IPS-15b (cell line): ENCODE results near the gene DPEP1.

Experiments used
- H3K27me3 ChIP-seq: one replicate; pipeline ENCODE4 v1.6.1; 2013; ENCODE audit warnings: low read length; ENCODE audit not compliant: control insufficient read depth, insufficient read depth
- H3K36me3 ChIP-seq: one replicate; pipeline ENCODE4 v1.6.1; 2013; ENCODE audit warnings: low read length; ENCODE audit not compliant: control insufficient read depth, insufficient read depth
- H3K4me1 ChIP-seq: one replicate; pipeline ENCODE4 v1.6.1; 2013; ENCODE audit warnings: mild to moderate bottlenecking, low read length; ENCODE audit not compliant: control insufficient read depth, insufficient read depth
- H3K4me3 ChIP-seq: one replicate; pipeline ENCODE4 v1.5.1; 2013; ENCODE audit warnings: low read depth, low read length
- H3K9ac ChIP-seq: one replicate; pipeline ENCODE4 v1.6.1; 2013; ENCODE audit warnings: low read depth, mild to moderate bottlenecking, low read length
- H3K9me3 ChIP-seq: one replicate; pipeline ENCODE4 v1.6.1; 2013; ENCODE audit warnings: mild to moderate bottlenecking, low read length; ENCODE audit not compliant: control insufficient read depth, insufficient read depth

Gene DPEP1

DNA sequence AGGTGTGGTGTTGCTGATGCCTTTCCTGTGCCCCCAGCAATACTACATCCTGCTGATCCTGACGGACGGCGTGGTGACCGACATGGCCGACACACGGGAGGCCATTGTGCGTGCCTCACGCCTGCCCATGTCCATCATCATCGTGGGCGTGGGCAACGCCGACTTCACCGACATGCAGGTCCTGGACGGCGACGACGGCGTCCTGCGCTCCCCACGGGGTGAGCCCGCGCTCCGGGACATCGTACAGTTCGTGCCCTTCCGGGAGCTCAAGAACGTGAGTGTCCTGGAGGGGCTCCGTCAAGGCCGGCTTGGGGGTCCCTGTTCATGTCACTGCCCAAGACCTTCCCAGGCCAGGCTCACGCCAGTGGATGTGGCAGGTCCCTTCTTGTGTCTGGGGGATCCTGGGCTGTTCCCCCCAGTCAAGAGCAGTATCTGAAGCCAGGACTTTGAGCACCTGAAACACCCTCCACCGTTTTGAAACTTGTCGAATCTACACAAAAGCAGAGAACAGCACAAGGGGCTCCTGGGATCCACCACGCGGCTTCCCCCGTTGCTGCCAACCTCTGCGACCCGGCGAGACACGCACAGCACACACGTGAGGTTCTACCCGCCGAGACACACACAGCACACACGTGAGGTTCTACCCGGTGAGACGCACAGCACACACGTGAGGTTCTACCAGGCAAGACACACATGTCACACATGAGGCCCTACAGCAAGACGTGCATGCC, 17.9 kb upstream of the DPEP1 start:
- Histone ChIP-seq H3K4me1 (peaks cover 2% of the 10 kb centered on the region), H3K9me3 (no peaks in the 10 kb centered on the region), H3K27me3 (no peaks in the 10 kb centered on the region), H3K9ac (no peak overlapping the region), H3K4me3 (no peak overlapping the region), H3K36me3 (peaks cover 7% of the 10 kb centered on the region)

DNA sequence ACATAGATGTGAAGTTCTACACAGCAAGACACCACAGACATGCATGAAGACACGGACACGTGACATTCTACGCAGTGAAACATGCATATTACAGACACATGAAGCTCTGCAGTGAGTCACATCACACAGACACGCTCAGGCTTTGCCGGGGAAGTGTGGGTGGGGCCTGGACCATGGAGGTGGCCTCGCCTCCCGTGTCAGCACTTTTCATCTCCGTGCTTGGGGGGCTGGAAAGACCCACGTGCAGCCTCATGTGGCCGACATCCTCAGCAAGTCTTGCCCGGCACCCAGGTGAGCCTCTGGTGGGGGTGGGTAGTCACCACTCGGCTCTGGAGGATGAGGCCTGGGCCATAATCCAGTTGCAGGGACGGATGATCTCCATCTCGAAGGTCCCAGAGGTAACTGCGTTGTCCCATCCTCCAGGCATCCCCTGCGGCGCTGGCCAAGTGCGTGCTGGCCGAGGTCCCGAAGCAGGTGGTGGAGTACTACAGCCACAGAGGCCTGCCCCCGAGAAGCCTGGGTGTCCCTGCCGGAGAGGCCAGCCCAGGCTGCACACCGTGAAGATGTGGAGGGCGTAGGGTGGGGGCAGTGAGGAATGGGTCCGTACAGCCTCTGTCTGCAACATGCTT, 17.3 kb upstream of the DPEP1 start:
- Histone ChIP-seq H3K27me3 (no peaks in the 10 kb centered on the region), H3K9ac (no peak overlapping the region), H3K4me1 (peaks cover 2% of the 10 kb centered on the region), H3K9me3 (no peaks in the 10 kb centered on the region), H3K4me3 (no peak overlapping the region), H3K36me3 (peaks cover 5% of the 10 kb centered on the region)

- Histone ChIP-seq H3K4me3 (no peak overlapping the region), H3K36me3 (peaks cover 3% of the 10 kb centered on the region), H3K27me3 (no peaks in the 10 kb centered on the region), H3K9ac (no peak overlapping the region), H3K4me1 (peaks cover 2% of the 10 kb centered on the region), H3K9me3 (no peaks in the 10 kb centered on the region)
Observed at GRCh38 chr16:89596957-89597649, 16.3 kb upstream of the DPEP1 start.

DNA sequence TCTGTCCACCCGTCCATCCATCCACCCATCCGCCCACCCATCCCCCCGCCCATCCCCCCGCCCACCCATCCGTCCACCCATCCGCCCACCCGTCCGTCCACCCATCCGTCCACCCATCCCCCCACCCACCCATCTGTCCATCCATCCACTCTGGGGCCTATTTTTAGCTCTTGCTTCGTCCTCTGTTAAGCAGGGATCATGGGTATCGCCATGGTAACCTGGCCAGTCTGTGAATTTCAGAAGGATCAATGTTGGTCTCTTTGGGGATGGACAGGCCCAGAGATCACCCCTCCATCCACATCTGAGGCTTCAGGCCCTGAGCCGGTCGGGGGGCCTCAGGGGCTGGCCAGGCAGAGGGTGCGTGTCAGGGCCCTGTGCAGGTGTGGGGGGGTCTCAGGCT, 15.2 kb upstream of the DPEP1 start:
- Histone ChIP-seq H3K4me3 (no peak overlapping the region), H3K9me3 (no peaks in the 10 kb centered on the region), H3K36me3 (peaks cover 3% of the 10 kb centered on the region), H3K27me3 (no peaks in the 10 kb centered on the region), H3K9ac (no peak overlapping the region), H3K4me1 (peaks cover 2% of the 10 kb centered on the region)

- Histone ChIP-seq H3K9ac (no peak overlapping the region), H3K9me3 (no peaks in the 10 kb centered on the region), H3K4me1 (peaks cover 2% of the 10 kb centered on the region), H3K27me3 (no peaks in the 10 kb centered on the region), H3K36me3 (peaks cover 3% of the 10 kb centered on the region), H3K4me3 (no peak overlapping the region)
Observed at GRCh38 chr16:89599451-89599858, 14.0 kb upstream of the DPEP1 start.

DNA sequence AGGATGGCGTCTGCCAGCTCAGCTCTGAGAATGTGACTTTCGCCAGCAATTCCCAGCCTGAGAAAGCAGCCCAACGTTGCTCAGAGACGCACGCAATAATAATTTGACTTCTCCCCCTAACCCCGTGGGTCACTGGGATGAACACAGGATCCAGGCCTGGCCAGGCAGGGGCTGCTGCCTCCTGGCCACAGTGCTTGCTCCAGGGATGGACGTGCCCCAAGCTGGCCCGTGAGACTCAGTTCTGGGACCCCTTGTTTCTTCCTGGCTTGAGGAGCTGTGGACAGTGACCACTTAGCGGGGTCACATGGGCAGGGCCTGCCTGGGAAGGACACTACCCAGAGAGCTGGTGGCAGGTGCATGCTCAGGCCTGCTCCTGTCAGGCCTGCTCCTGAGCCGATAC, 13.5 kb upstream of the DPEP1 start:
- no peaks in the 10 kb centered on the region for H3K9me3 ChIP-seq
- H3K36me3 ChIP-seq = peaks cover 3% of the 10 kb centered on the region
- H3K9ac ChIP-seq = no peak overlapping the region
- no peak overlapping the region for H3K4me3 ChIP-seq
- peaks cover 2% of the 10 kb centered on the region for H3K4me1 ChIP-seq
- H3K27me3 ChIP-seq = no peaks in the 10 kb centered on the region

DNA sequence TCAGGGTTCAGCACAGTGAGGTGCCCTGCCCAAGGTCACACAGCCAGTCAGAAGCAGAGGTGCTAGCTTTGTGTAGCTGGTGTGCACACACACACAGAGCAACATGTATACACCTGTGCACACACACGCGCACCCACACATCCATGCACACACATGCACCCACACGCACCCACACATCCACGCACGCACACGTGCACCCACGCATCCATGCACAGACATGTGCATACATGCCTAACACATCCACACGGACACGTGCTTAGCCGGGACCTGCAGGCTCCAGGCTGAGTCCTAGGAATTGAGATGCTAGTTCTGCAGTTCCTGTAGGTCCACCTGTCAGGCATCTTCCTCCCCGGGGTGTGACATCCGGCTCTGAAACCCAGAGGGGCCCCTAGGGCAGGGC, 13.0 kb upstream of the DPEP1 start:
- H3K9me3 ChIP-seq = no peaks in the 10 kb centered on the region

DNA sequence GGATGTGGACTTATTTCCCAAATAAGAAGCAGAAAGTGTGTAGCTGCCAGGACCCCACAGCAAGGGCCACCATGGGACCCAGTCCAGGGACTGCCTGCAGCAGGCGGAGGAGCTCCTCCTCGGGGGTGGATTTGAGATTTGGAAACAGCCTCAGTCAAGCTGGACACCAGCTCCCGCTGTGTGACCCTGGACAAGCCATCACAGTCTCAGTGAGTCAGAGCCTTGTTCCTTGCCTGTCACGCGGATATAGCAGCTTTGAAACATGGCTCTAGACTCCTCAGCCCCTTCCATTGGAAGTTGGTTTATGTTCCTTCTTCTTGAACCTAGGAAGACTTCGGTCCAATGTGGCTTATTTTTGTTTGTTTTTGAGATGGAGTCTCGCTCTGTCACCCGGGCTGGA, 12.5 kb upstream of the DPEP1 start:
- Histone ChIP-seq H3K9me3 (no peaks in the 10 kb centered on the region), H3K4me3 (no peak overlapping the region), H3K36me3 (no peaks in the 10 kb centered on the region), H3K27me3 (no peaks in the 10 kb centered on the region), H3K4me1 (peaks cover 2% of the 10 kb centered on the region), H3K9ac (no peak overlapping the region)

More for the DNA sequence above, 13.0 kb upstream of the DPEP1 start:
- Histone ChIP-seq H3K27me3 (no peaks in the 10 kb centered on the region), H3K36me3 (peaks cover 3% of the 10 kb centered on the region), H3K9ac (no peak overlapping the region), H3K4me3 (no peak overlapping the region), H3K4me1 (peaks cover 2% of the 10 kb centered on the region)

GRCh38 chr16:89601906-89602272, 11.6 kb upstream of the DPEP1 start:
- no peak overlapping the region for H3K9ac ChIP-seq
- no peaks in the 10 kb centered on the region for H3K36me3 ChIP-seq
- no peak overlapping the region for H3K4me3 ChIP-seq
- no peaks in the 10 kb centered on the region for H3K27me3 ChIP-seq
- H3K4me1 ChIP-seq = peaks cover 2% of the 10 kb centered on the region
- no peaks in the 10 kb centered on the region for H3K9me3 ChIP-seq

- H3K9ac ChIP-seq = no peak overlapping the region
- H3K4me3 ChIP-seq = no peak overlapping the region
- peaks cover 2% of the 10 kb centered on the region for H3K4me1 ChIP-seq
- no peaks in the 10 kb centered on the region for H3K27me3 ChIP-seq
- H3K9me3 ChIP-seq = no peaks in the 10 kb centered on the region
- H3K36me3 ChIP-seq = no peaks in the 10 kb centered on the region
Observed at GRCh38 chr16:89602273-89602951, 11.0 kb upstream of the DPEP1 start.

GRCh38 chr16:89602952-89603590, 10.4 kb upstream of the DPEP1 start:
- Histone ChIP-seq H3K36me3 (no peaks in the 10 kb centered on the region), H3K9me3 (no peaks in the 10 kb centered on the region), H3K4me3 (no peak overlapping the region), H3K27me3 (no peaks in the 10 kb centered on the region), H3K9ac (no peak overlapping the region), H3K4me1 (peaks cover 2% of the 10 kb centered on the region)
